VCaP (cell line): ENCODE data around the gene NEK7.

ENCODE experiments used
- H3K27ac ChIP-seq: fragments of 450-650 bp; 2 replicates; pipeline ENCODE4 v1.5.1; 2017
- CTCF ChIP-seq: fragments of 450-650 bp; conservative IDR thresholded peaks from 2 replicates; pipeline ENCODE4 v1.5.1; 2017; ENCODE audit warnings: mild to moderate bottlenecking, moderate library complexity

Gene NEK7

DNA sequence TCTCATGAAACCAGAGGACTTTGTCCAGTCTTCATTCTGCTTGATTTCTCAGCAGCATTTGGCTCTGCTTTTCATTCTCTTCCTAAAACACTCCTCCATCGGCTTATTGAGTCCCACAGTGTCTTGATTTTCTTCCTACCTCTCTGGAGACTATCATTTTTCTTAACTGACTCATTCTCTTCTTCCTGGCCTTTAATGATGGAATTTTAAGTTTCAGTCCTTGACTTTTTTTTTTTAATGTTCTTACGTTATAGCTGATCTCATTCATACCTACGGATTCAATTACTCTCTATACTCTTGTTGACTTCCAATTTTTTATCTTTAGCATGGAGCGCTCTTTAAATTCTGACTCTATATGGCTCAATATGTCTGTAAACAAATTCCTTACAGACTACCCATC, 111.1 kb downstream of the NEK7 start:
- TF ChIP-seq CTCF: no peak
- H3K27ac ChIP-seq: no peak overlapping the region

GRCh38 chr1:198268784-198269645, 112.2 kb downstream of the NEK7 start:
- TF ChIP-seq CTCF: no peak
- no peak overlapping the region for H3K27ac ChIP-seq

- no peak for TF ChIP-seq CTCF
- no peak overlapping the region for H3K27ac ChIP-seq
These were observed 112.8 kb downstream of the NEK7 start for GRCh38 chr1:198269646-198269940.

- H3K27ac ChIP-seq: no peak overlapping the region
- TF ChIP-seq CTCF: no peak
These were observed 113.6 kb downstream of the NEK7 start for GRCh38 chr1:198270273-198270828.

DNA sequence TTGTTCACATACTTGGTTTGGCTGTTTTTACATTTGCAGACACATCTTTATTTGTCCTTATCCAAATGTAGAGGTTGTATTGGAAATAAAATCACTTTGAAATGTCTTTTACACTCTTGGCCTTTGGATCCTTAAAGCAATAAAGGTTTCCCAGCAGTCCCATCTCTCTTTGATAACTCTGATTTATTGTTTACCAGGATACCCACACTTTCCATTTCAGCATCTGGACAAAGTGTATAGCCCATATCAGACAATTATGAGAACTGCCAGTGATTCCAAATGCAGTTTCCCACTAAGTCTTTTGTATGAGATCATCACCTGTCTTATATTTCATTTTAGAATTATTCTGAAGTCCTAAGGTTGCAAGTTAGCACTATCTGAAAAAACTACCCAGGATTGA, 114.7 kb downstream of the NEK7 start:
- H3K27ac ChIP-seq: no peak overlapping the region
- no peak for TF ChIP-seq CTCF

- H3K27ac ChIP-seq: no peak overlapping the region
- no peak for TF ChIP-seq CTCF
These were observed 115.7 kb downstream of the NEK7 start for GRCh38 chr1:198272492-198272891.

GRCh38 chr1:198273748-198274295, 117.0 kb downstream of the NEK7 start:
- TF ChIP-seq CTCF: no peak
- no peak overlapping the region for H3K27ac ChIP-seq
